K562 (cell line): ENCODE results near the gene UROD. TPM values are rescaled to one million over a fixed set of nuclear protein-coding genes. Genes with fewer than 3 reads are reported as not detected.

Source experiments
- CBFA2T3 ChIP-seq: fragments of 450-650 bp; IDR thresholded peaks from 2 replicates; pipeline ENCODE4 v1.6.1; 2017
- E2F8 ChIP-seq: fragments of 450-650 bp; IDR thresholded peaks from 2 replicates; pipeline ENCODE4 v1.7.1; 2018; ENCODE audit warnings: mild to moderate bottlenecking, low read depth; ENCODE audit not compliant: partially characterized antibody
- FOXA1 ChIP-seq: fragments of 450-650 bp; IDR thresholded peaks from 2 replicates; pipeline ENCODE4 v1.6.1; 2016; ENCODE audit warnings: mild to moderate bottlenecking, borderline replicate concordance
- HOMEZ ChIP-seq: fragments of 250-450 bp; sonication (Bioruptor Pico); IDR thresholded peaks from 2 replicates; pipeline ENCODE4 v1.4.0; 2020; ENCODE audit warnings: mild to moderate bottlenecking, moderate library complexity
- KLF6 ChIP-seq: fragments of 250-450 bp; sonication (Bioruptor Pico); IDR thresholded peaks from 2 replicates; pipeline ENCODE4 v1.4.0; 2020; ENCODE audit warnings: mild to moderate bottlenecking, moderate library complexity, borderline replicate concordance
- MAZ ChIP-seq, 2 experiments: fragments of 450-650 bp in 1 of 2; sonication (generic) in 1 of 2; formaldehyde crosslinking; IDR thresholded peaks in 1 of 2; conservative IDR thresholded peaks in 1 of 2; 2 replicates each; pipeline versions ENCODE4 v1.4.0 to v1.5.0; 2020; ENCODE audit warnings: mild to moderate bottlenecking in 1 of 2, missing genetic modification reagents in 1 of 2
- MEIS2 ChIP-seq: fragments of 450-650 bp; IDR thresholded peaks from 2 replicates; pipeline ENCODE4 v1.6.1; 2014; ENCODE audit warnings: mild to moderate bottlenecking; ENCODE audit not compliant: partially characterized antibody
- MLLT1 ChIP-seq, 2 experiments: fragments of 450-650 bp; IDR thresholded peaks; 2 replicates each; pipeline ENCODE4 v1.6.1; 2016
- PCBP1 ChIP-seq: fragments of 200-400 bp; formaldehyde crosslinking; IDR thresholded peaks from 2 replicates; pipeline ENCODE4 v1.6.1; 2018; ENCODE audit warnings: mild to moderate bottlenecking, low read depth, low read length; ENCODE audit not compliant: poor library complexity, severe bottlenecking
- TEAD4 ChIP-seq, 2 experiments: sonication (generic) in 1 of 2; formaldehyde crosslinking in 1 of 2; IDR thresholded peaks; 2 replicates each; pipeline versions ENCODE4 v1.6.1 to v1.8.0; 2012 to 2022; ENCODE audit warnings: borderline replicate concordance in 1 of 2, inconsistent platforms in 1 of 2, low read length in 1 of 2, mild to moderate bottlenecking in 1 of 2, missing genetic modification reagents in 1 of 2
- TRIM28 ChIP-seq: fragments of 450-650 bp; IDR thresholded peaks from 2 replicates; pipeline ENCODE4 v1.6.1; 2017
- TSHZ1 ChIP-seq: fragments of 250-450 bp; sonication (Bioruptor Pico); IDR thresholded peaks from 2 replicates; pipeline ENCODE4 v1.4.0; 2020; ENCODE audit warnings: mild to moderate bottlenecking, moderate library complexity
- ZBTB12 ChIP-seq: fragments of 250-450 bp; sonication (Bioruptor Pico); IDR thresholded peaks from 2 replicates; pipeline ENCODE4 v1.4.0; 2020
- polyA plus RNA-seq, 8 experiments: library from polyadenylated mRNA; depleted of rRNA in 4 of 8; stranded (reverse) in 5 of 8; unstranded in 3 of 8; fragments of >200 nt; fragmentation: Nextera tagmentation in 2 of 8; fragmentation: Illumina TruSeq in 1 of 8; extraction: Ambion mirVana in 2 of 8; extraction: Trizol in 1 of 8; gene quantifications; 2 replicates each; pipeline versions ENCODE4 v1.2.1 to v1.2.3, GENCODE V29; 2011 to 2014; ENCODE audit warnings: inconsistent platforms in 1 of 8, missing spikeins in 1 of 8
- total RNA-seq, 7 experiments: library from RNA; depleted of rRNA in 6 of 7; stranded (reverse); fragments of >200 nt in 6 of 7; fragmentation: Illumina TruSeq in 2 of 7; extraction: Trizol in 2 of 7; gene quantifications; 2 replicates each; pipeline versions ENCODE4 v1.2.1 to v1.2.3, GENCODE V29; 2011 to 2021; ENCODE audit warnings: low replicate concordance in 1 of 7

UROD gene
- total and polyA plus RNA-seq, 9 of the 15 experiments (the other 6 are each of a cell fraction or from before 2014, with no cell fraction given) = 533 to 2,933 (median 1,100) TPM

GRCh38 chr1:45035631-45036301 lies 23.7 kb downstream of the UROD start (continued):
- TF ChIP-seq E2F8 (no peak), CBFA2T3 (peak; percentile 96), TSHZ1 (no peak), PCBP1 (no peak), TEAD4 (IDR thresholded peaks at IDR 0.05; ENCODE audit: low read length) (peak; percentile 98), TEAD4 (CRISPR knock-in tag; IDR thresholded peaks at IDR 0.05; ENCODE audit: borderline replicate concordance) (no peak), HOMEZ (CRISPR knock-in tag) (no peak), MLLT1 (IDR thresholded peaks at IDR 0.05) (0 out of 4 replicates have a peak, but pooled peaks of 1 of the 2 experiments have one; percentile 26), MAZ (CRISPR knock-in tag; conservative IDR thresholded peaks at IDR 0.05 in 1 of 2, IDR thresholded peaks at IDR 0.05 in 1 of 2) (peak in 1 of 2 experiments; percentile 38; a peak in 1 of 4 replicates), KLF6 (CRISPR knock-in tag) (no peak), FOXA1 (no peak), MEIS2 (peak; percentile 66), TRIM28 (0 out of 2 replicates have a peak, but pooled peaks have one; percentile 21), ZBTB12 (no peak)
